ENCODE measurements around the gene RRP1B. TPM values are rescaled to one million over a fixed set of nuclear protein-coding genes. Genes with fewer than 3 reads are reported as not detected.

Gene RRP1B
- total and polyA plus RNA-seq, 9 of the 15 experiments (the other 6 are each of a cell fraction or from before 2014, with no cell fraction given) = 6.8 to 66.6 (median 41.9) TPM

- TF ChIP-seq TRIM28 (IDR thresholded peaks at IDR 0.05) = no peak
- TF ChIP-seq KLF10 (CRISPR knock-in tag; IDR thresholded peaks at IDR 0.05) = no peak
- TF ChIP-seq ZC3H11A (IDR thresholded peaks at IDR 0.05; ENCODE audit: low read depth, low read length) = no peak
- no peak for TF ChIP-seq HES1 (IDR thresholded peaks at IDR 0.05; ENCODE audit: low read depth)
- no peak for TF ChIP-seq ZNF212 (CRISPR knock-in tag; IDR thresholded peaks at IDR 0.05)
- no peak for TF ChIP-seq ZNF395 (CRISPR knock-in tag; IDR thresholded peaks at IDR 0.05)
- 0 out of 2 replicates have a peak, but pooled peaks have one; percentile 44 for TF ChIP-seq ZFP1 (CRISPR knock-in tag; IDR thresholded peaks at IDR 0.05)
These were observed 68.8 kb downstream of the RRP1B start (continued) for GRCh38 chr21:43728154-43728466.

- H4K20me1 ChIP-seq (replicated peaks; ENCODE audit: control insufficient read depth, insufficient read depth, low read length) = peaks cover 12% of the 10 kb centered on the region
- H3K79me2 ChIP-seq (ENCODE audit: control insufficient read depth, insufficient read depth, low read length) = peaks cover 89% of the 10 kb centered on the region
- peak overlapping the region; percentile 77 for H3K4me2 ChIP-seq (ENCODE audit: insufficient read depth, low read length)
- peaks cover 3% of the 10 kb centered on the region for H3K9me1 ChIP-seq (ENCODE audit: control insufficient read depth, insufficient read depth, low read length)
- in situ Hi-C loops (cut with MboI) (no loop called here), intact Hi-C loops (cut with micrococcal nuclease) (loop anchor here (1.0 to 5.0 kb wide), 2 partner anchors 48 to 66 kb away; partner anchors contain the start of gene CSTB)
- POLR2A ChIA-PET = interaction anchor here (0.5 to 2.7 kb wide), 16 partner anchors 9 to 539 kb away, joined by 3 to 26 read pairs (median 4); partner anchors contain the start of genes HSF2BP and RRP1B
- H3K9ac ChIP-seq (ENCODE audit: insufficient read depth in 1 of 2, low read depth in 2 of 2, low read length in 2 of 2) = peak overlapping the region; percentile 81 to 95
- H3K9me3 ChIP-seq (replicated peaks; ENCODE audit: control insufficient read depth, insufficient read depth, low read depth, low read length) = no peaks in the 10 kb centered on the region
- CTCF ChIA-PET (ENCODE audit: low intra/inter-chr PET ratio) = no interaction called here
- DNase-seq (ENCODE audit: extremely low read depth in 1 of 4, low spot score in 3 of 4) (peak; percentile 95 to 99 (median 96)), ATAC-seq (peak; percentile 97), FAIRE-seq (peak; percentile 99)
- BruUV-seq (replicated peaks) = no TSS peak
- peaks cover 58% of the 10 kb centered on the region for H3K36me3 ChIP-seq (ENCODE audit: control insufficient read depth, insufficient read depth, low read length)
- H2AFZ ChIP-seq (ENCODE audit: low read depth, low read length) = peak overlapping the region; percentile 86
- H3K4me3 ChIP-seq = peak overlapping the region; percentile 62
- H3K4me1 ChIP-seq (replicated peaks in 1 of 2; ENCODE audit: control insufficient read depth in 2 of 2, insufficient read depth in 2 of 2, low read length in 2 of 2) = peaks cover 25 to 59% of the 10 kb centered on the region in 2 experiments
- peak overlapping the region; percentile 79 for H3K27ac ChIP-seq (ENCODE audit: extremely low read depth, low read depth, low read length)
- no peaks in the 10 kb centered on the region for H3K27me3 ChIP-seq (ENCODE audit: control insufficient read depth in 2 of 2, insufficient read depth in 2 of 2, low read length in 2 of 2)
- 9% methylated on average over 56 of the region's 59 CpGs for WGBS (ENCODE audit: insufficient coverage, low coverage, missing lambda C conversion rate)
- TF ChIP-seq ZBTB17 (CRISPR knock-in tag; IDR thresholded peaks at IDR 0.05) = 0 out of 2 replicates have a peak, but pooled peaks have one; percentile 71
- no peak for TF ChIP-seq PCBP2 (IDR thresholded peaks at IDR 0.05; ENCODE audit: low read depth, low read length, poor library complexity, severe bottlenecking)
- peak; percentile 84 for TF ChIP-seq CREB1 (IDR thresholded peaks at IDR 0.05)
- TF ChIP-seq CREB1 (CRISPR knock-in tag; IDR thresholded peaks at IDR 0.05) = peak; percentile 87
- peak; percentile 98 for TF ChIP-seq SP1 (CRISPR knock-in tag; IDR thresholded peaks at IDR 0.05)
- no peak for TF ChIP-seq BCL6 (CRISPR knock-in tag; IDR thresholded peaks at IDR 0.05)
- TF ChIP-seq ZNF316 (IDR thresholded peaks at IDR 0.05) = no peak
- peak; percentile 65; the same call in 1 of the 2 replicates for TF ChIP-seq THAP12 (CRISPR knock-in tag; IDR thresholded peaks at IDR 0.05)
- TF ChIP-seq MEF2D (tag; conservative IDR thresholded peaks at IDR 0.05; ENCODE audit: low read depth) = no peak
- peak; percentile 87 for TF ChIP-seq TEAD4 (IDR thresholded peaks at IDR 0.05; ENCODE audit: low read length)
- TF ChIP-seq TEAD4 (CRISPR knock-in tag; IDR thresholded peaks at IDR 0.05; ENCODE audit: borderline replicate concordance) = peak; percentile 93
- no peak for TF ChIP-seq ZNF212 (CRISPR knock-in tag; IDR thresholded peaks at IDR 0.05)
These were observed 69.4 kb downstream of the RRP1B start for GRCh38 chr21:43728467-43729390.

Data from K562 (cell line).